ENCODE results near the gene IRGC. TPM values are rescaled to one million over a fixed set of nuclear protein-coding genes. Genes with fewer than 3 reads are reported as not detected.

Gene IRGC
- total RNA-seq, 1 experiment from 2014 or later: not detected

GRCh38 chr19:43749898-43750297 lies 34.0 kb downstream of the IRGC start (continued):
- no peak for TF ChIP-seq USF2 (CRISPR knock-in tag; IDR thresholded peaks at IDR 0.05)
- no peak for TF ChIP-seq ZNF219 (CRISPR knock-in tag; IDR thresholded peaks at IDR 0.05; ENCODE audit: borderline replicate concordance)
- TF ChIP-seq CREB1 (CRISPR knock-in tag; IDR thresholded peaks at IDR 0.05): no peak
- TF ChIP-seq ETV6 (CRISPR knock-in tag; IDR thresholded peaks at IDR 0.05): no peak
- no peak for TF ChIP-seq HMGA2 (CRISPR knock-in tag; IDR thresholded peaks at IDR 0.05)
- no peak for TF ChIP-seq IRF2 (CRISPR knock-in tag; IDR thresholded peaks at IDR 0.05; ENCODE audit: borderline replicate concordance, low read depth)

GRCh38 chr19:43751466-43752220 lies 35.8 kb downstream of the IRGC start:
- Mint-ChIP-seq H3K36me3 (peaks cover 37% of the 10 kb centered on the region), H3K4me1 (peaks cover 18% of the 10 kb centered on the region), H3K4me3 (no peak overlapping the region), H3K9me3 (no peaks in the 10 kb centered on the region), H3K27ac (no peak overlapping the region), H3K27me3 (ENCODE audit: low read depth) (no peaks in the 10 kb centered on the region)
- TF ChIP-seq TEAD4 (CRISPR knock-in tag; IDR thresholded peaks at IDR 0.05) (no peak), SP1 (CRISPR knock-in tag; conservative IDR thresholded peaks at IDR 0.05) (no peak), MLX (CRISPR knock-in tag; IDR thresholded peaks at IDR 0.05) (no peak), ZNF219 (CRISPR knock-in tag; IDR thresholded peaks at IDR 0.05; ENCODE audit: borderline replicate concordance) (no peak), ZNF416 (CRISPR knock-in tag; IDR thresholded peaks at IDR 0.05) (no peak), SOX15 (CRISPR knock-in tag; IDR thresholded peaks at IDR 0.05) (no peak), HMGXB4 (CRISPR knock-in tag; IDR thresholded peaks at IDR 0.05) (no peak), STAT6 (CRISPR knock-in tag; conservative IDR thresholded peaks at IDR 0.05; ENCODE audit: low read depth) (no peak), ATF6 (CRISPR knock-in tag; IDR thresholded peaks at IDR 0.05) (no peak), JAZF1 (CRISPR knock-in tag; IDR thresholded peaks at IDR 0.05) (no peak), NFE2L1 (CRISPR knock-in tag; IDR thresholded peaks at IDR 0.05) (no peak), CTCF (IDR thresholded peaks at IDR 0.05) (no peak), ZNF138 (CRISPR knock-in tag; conservative IDR thresholded peaks at IDR 0.05) (no peak), ZNF121 (CRISPR knock-in tag; IDR thresholded peaks at IDR 0.05) (no peak), ZNF671 (CRISPR knock-in tag; IDR thresholded peaks at IDR 0.05) (no peak), ATF2 (CRISPR knock-in tag; IDR thresholded peaks at IDR 0.05; ENCODE audit: borderline replicate concordance, low read depth) (no peak), GRHL2 (CRISPR knock-in tag; IDR thresholded peaks at IDR 0.05; ENCODE audit: insufficient replicate concordance, severe bottlenecking) (no peak), GTF2I (CRISPR knock-in tag; conservative IDR thresholded peaks at IDR 0.05) (no peak)
- DNase-seq (ENCODE audit: low spot score) (no peak), ATAC-seq (no peak)
- POLR2A ChIA-PET: no interaction called here
- CTCF ChIA-PET: interaction anchor here (1.0 to 7.7 kb wide), 3 partner anchors 15 to 100 kb away, joined by 4 to 76 read pairs (median 4); no protein-coding TSS in a partner anchor
